GM18870 (cell line): ENCODE results near the gene FAM185A.
A peak's percentile ranks its signal among the peaks of the same experiment; 100 is the strongest.
"Not testable (repeated sequence)": the region's sequence is repeated elsewhere in the genome, so short reads cannot be mapped to it uniquely, and the experiment has no call there.

Source experiments
- ATAC-seq: cut with Tn5 transposase; IDR thresholded peaks from one replicate; pipeline ENCODE4 v1.9.1; 2021; ENCODE audit warnings: moderate library complexity; ENCODE audit not compliant: unreplicated experiment

The FAM185A gene

DNA sequence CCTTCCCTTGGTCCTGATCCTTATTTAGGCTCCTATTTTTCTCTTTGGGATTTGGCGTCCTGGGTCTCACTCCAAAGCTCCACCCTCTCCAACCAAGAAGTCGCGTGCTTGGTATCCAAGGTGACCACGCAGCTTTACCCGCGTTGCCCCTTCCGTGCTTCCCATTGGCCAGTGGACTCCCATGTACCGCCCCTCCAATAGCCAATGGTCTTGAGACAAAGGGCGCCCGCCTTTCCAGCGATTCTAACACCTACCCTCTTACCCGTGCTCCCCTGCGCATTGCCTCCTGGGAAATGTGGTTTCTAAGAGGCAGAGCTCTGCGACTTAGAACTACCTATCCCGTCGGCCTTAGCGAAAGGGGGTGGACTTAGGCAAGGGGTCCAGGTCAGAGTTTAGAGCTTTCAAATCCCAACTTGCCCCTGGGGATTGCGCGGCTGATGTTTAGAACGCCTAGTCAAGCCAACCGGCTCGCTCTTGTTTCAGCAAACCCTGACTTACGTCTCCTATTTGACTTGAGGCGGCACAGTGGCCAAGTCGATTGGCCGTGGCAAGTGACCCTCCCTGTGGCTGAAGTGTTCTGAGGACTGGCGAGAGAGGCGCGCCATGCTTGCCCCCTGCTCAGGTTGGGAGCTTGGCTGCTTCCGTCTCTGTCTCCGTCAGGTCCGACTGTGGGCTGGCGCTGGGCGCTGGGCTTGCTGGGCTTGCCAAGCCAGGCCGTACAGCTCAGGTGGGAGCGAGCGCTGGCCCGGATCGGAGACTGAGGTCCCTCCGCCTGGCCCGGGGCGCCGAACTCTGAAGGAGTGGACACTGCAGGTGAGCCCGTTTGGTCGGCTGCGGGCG, at the start of gene FAM185A:
Gene FAM185A, plus strand, starts transcription at position 395 of the 840 bp plus-strand sequence. Its CDS starts 209 bp downstream, at position 604.
- ATAC-seq: peak; percentile 98

DNA sequence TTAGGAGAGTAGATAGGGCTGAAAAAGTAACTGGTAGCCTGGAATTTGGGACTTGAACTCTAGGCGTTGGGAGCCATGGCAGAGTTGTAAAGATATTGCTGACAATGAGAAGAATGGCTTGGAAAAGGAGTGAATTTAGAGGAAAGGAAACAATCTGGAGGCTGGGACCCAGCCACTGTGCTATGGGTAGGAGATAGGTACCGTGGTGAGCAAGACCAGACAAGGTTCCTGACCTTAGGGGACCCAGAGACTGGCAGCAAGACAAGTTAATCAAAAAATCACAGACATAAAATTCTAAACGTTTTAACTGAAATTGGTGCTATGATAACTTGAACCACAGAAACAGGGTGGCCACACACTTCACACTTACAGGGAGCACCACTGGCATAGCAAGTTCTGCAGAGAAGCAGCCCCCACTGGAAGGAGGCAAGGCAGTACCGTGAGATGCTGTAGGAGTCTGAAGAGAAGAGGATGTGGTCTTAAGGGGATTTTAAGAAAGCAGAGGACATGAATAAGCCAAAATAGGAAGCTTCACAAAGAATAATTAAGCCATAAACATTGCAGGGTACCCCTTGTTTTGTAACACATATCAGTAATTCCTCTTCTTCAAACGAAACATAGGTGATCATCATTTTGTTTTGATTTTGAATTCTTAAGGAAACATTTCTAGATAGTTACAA, 35.6 kb upstream of the FAM185A start:
- ATAC-seq: peak; percentile 59

DNA sequence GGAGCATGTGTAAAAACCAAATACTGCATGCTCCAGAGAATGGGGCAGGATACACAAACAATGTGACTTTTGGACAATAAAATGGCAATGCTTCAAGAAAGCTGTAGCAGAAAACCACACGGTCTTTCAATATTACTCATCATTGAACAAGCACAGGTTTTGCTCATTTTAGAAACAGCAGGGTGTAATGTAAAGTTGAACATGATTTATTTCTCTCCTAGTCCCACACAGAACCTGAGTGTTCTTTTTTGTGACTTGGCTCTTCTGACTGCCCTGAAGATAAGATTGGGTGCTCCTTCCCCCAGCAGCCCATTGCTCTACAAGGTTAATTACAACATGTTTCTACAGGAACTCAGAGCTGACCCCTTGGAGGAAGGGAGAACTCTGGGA, 35.1 kb upstream of the FAM185A start:
- peak; percentile 82 for ATAC-seq

DNA sequence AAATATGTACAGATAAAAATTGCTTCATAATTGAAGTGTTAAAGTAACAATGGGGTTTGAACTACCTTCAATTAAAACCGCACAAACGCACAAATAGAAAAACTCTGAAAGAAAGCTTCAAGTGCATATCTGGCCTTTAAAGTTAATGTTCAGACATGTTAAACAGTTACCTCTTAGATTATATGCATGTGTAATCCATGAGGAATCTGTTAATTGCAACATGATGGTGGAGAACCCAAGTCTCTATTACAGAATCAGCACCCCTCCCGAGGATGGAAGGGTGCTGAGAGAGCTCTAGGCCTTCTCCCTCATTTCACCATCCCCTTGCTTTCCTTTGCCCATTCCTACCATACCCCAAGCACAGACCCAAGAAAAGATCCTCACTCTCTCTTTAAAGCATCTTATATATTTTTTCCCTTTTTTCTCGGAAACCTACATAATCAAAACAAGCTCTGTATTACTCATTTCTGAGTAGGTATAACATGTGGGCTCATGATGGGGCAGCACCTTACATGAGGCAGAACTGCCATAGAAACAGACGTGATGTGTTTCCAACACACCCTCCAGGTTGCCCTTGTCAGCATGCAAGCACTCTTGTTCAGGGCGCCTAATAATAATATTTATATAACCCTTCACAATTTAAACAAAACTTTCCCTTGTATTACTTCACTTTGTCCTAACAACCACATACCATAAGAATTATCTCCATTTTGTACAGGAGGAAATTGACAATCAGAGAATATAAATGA, 33.9 kb upstream of the FAM185A start:
- not testable (repeated sequence) for ATAC-seq

DNA sequence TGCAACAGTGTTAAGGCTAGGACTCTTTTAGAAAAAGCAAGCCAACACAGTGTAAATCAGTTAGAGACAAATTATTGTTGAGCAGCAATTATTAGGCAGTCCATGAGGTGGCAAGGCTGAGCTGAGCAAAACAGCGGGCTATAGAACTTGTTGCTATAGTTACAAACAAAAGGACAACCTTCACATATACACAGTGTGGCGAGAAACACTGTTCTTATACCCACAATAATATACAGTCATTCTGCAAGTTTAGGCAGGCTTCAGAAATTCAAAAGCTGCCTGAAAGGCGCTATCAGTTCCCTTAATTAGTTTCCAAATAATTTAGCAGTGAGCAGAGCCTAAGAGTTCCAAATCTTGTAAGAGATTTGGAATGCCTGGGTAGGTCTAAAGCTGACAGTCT, 33.1 kb upstream of the FAM185A start:
- peak; percentile 47 for ATAC-seq

DNA sequence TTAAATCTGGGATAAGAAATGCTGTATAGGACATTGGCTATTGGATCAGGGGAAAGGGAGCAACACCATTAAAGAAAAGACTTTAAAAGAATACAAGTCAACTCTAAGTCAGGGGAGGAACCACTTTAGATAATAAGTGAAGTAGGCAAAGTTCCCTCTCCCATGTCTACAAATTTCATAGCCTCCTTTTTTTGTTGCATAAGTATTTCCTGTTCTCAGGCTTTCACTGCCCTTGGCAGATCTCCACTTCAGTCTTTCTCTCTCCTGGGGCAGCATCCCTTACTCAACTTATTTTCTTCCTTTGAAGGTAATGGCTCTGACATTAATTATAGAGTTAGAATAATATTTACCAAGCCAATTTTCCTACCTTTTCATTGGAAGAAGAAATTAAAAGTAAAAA, 30.3 kb upstream of the FAM185A start:
- ATAC-seq: not testable (repeated sequence)

DNA sequence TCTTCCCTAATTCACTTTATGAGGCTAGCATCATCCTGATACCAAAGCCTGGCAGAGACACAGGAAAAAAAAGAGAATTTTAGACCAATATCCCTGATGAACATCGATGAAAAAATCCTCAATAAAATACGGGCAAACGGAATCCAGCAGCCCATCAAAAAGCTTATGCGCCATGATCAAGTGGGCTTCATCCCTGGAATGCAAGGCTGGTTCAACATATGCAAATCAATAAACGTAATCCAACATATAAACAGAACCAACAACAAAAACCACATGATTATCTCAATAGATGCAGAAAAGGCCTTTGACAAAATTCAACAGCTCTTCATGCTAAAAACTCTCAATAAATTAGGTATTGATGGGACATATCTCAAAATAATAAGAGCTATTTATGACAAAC, 22.6 kb upstream of the FAM185A start:
- not testable (repeated sequence) for ATAC-seq

DNA sequence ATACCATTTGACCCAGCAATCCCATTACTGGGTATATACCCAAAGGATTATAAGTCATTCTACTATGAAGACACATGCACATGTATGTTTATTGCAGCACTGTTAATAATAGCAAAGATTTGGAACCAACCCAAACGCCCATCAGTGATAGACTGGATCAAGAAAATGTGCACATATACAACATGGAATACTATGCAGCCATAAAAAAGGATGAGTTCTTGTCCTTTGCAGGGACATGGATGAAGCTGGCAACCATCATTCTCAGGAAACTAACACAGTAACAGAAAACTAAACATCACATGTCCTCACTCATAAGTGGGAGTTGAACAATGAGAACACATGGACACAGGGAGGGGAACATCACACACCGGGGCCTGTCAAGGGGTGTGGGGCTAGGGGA, 19.1 kb upstream of the FAM185A start:
- ATAC-seq: not testable (repeated sequence)

DNA sequence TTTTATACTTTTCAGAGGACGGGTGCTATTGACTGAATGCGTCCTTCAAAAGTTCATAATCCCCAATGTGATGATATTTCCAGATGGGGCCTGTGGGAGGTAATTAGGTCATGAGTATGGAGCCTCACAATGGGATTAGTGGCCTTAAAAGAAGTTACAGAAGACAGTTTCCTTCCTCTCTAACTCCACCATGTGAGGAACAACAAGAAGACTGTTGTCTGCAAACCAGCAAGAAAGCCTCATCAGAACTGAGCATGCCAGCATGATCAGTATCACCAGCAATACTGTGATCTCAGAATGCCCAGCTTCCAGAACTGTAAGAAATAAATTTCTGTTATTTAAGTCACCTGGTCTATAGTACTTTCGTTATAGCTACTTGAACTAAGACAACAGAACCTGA, 18.4 kb upstream of the FAM185A start:
- ATAC-seq: not testable (repeated sequence)

DNA sequence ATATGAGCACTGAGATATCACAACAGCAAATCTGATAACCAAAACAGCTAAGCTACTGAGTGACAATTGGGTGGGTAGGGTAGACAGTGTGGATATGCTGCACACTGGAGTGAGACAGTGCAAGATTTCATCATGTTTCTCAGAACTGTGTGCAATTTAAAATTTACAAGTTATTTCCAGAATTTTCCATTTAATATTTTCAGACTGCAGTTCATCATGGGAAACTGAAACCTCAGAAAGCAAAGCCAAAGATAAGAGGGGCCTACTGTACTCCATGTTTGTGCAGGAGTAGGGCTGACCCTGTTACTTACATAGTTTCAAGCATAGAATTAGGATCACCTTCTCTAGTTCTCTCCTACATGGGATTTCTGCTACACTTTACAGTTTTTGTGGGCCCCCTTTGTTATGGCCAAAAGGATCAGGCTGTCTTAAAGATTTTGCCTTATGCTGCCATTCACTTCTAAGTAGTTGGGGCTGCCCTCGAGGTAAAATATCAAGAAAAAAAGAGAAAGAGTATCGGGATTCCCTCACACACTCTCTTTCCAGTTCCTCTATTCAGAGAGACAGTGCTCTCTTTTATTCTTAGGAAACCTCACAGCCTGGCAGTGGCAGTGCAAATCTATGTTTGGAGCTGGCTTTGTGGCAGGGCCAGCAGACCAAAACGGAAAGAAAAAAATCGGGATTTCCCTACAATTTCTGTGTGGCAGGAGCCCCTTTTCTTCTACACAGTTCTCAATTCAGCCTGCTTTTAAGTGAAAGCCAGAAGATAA, 6.6 kb upstream of the FAM185A start:
- ATAC-seq: peak; percentile 50

DNA sequence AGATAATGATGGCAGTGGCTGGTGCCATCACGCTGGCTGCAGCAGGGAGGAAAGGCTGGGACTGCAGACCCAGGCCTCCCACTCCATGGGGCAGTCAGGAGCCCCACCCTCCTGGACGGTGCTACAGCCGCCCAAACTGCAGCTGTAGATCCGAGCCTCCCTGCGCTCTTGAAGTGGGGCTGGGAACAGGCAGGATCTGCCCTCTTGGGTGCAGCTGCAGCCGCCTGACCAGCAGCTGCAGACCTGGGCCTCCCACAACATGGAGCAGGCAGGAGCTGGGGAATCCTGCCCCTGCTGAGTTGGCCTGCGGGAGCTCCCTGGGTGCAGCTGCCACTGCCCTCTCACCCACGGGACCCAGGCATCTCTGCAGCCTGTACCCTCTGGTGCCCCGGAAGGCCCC, 4.9 kb upstream of the FAM185A start:
- not testable (repeated sequence) for ATAC-seq

DNA sequence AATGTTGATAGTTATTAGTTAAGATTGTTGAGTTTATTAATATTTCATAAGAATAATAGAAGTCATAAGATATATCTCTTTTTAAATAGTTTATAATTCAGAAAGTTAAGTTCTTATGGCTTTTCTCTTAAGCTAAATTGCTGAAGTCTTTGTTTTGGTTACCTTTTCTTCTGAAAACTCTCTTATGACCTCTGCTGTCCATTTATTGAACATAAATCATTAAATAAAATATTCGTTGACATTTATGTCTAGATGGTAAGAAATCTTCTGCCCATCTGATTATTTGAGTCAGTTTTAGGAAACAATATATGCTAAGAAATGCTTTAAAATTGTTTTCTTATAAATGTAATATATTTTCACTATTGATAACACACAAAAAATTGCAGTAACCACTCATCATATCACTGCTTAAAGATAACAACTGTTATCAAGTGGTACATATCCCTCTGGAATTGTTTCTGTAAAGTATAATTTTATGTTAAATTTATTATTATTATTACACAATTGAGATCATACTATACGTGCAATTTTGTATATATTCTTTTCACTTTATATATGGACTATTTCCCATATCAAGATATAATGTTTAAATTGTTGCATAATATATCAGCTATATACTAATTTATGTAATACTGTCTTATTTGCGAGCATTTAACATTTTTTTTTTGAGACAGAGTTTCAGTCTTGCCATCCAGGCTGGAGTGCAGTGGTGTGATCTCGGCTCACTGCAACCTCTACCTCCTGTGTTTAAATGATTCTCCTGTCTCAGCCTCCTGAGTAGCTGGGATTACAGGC, 3.1 kb upstream of the FAM185A start:
- not testable (repeated sequence) for ATAC-seq

DNA sequence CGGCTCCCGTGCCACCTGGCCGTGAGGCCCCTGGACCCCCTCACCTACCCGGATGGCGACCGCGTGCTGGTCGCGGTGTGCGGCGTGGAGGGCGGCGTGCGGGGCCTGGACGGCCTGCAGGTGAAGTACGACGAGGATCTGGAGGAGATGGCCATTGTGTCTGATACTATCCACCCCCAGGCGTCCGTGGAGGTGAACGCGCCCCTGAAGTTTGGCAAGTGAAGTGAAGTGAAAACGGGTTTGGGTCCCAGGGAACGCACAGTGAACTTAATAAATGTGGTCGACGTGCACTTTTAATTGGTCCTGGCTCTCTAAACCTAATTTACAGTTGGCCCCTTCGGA, 617 bp downstream of the FAM185A start:
- not testable (repeated sequence) for ATAC-seq

DNA sequence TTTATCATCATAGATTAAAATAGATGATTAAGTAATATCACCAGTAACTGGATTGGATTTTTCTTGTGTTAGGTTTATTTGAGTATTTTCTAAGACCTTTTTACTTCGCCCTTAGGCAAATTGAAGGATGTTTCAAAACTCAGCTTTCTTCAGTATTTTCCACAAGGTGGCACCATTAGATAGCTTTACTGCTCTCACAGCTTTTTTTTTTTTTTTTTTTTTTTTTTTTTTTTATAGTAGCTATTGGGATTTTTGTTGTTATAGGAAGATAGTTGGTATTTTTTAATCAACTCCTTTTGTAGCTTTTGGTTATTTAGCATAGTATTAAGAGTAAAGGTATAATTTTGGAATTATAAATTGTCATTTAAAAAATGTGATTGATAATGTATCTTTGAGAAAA, 9.4 kb downstream of the FAM185A start:
- not testable (repeated sequence) for ATAC-seq

DNA sequence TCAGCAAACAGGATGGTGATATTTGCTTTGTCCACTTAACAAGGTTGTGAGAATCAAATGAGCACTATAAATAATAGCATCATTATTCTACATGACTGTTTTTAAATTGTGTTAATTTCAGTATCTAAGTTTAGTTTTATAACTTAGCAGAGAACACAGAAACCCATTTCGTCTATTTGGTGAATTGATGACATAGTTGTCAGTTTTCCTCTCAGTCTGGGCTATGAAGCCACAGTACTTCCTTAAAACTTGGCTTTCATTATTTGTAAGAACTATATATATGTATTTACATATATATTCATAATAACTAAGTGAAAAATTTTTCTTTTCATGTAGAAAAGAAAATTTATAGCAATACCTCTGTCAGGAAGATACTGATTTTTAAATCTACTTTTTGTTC, 11.1 kb downstream of the FAM185A start:
- not testable (repeated sequence) for ATAC-seq

DNA sequence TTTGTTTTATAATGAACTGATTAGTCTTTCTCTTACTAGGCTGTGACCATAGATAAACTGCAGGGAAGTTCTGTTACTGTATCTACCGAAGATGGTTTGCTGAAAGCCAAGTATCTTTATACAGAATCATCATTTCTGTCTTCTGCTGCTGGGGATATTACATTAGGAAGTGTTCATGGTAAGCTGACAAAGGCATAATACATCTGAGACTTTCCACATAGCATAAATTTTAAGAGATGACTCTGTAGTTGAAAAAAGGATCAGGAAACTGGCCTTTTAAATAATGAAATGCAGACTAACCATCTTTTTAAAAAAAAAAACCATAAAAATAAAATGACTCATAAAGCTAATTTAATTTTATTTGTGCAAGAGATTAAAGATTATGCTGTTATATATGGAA, 12.4 kb downstream of the FAM185A start:
- ATAC-seq: not testable (repeated sequence)

DNA sequence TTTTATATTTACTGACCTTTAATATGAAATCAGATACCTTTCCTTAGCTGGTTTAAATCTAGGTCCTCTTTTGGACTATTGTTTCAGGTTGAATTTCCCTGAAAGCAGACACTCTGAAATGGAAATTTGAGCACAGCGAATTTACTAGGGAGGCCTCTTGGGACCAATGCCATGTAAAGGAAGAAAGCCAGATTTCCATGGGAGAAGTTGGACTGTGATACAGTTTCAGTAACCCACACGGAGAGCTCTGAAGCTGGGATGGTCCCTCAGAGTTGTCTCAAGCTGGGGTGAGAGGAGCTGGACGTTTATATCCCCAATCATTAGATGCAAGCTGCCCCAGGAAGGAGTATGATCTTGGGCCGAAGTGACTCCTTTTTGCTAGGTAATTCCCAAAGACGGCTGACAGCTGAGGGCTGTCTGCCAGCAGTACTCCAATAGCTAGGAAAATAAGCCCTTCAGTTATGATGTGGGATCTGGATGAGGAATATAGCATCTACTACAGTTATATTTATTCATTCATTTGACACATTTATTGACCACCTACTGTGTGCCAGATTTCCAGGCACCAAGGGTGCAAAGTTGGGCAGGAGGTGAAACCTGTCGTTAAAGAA, 14.6 kb downstream of the FAM185A start:
- ATAC-seq: not testable (repeated sequence)

DNA sequence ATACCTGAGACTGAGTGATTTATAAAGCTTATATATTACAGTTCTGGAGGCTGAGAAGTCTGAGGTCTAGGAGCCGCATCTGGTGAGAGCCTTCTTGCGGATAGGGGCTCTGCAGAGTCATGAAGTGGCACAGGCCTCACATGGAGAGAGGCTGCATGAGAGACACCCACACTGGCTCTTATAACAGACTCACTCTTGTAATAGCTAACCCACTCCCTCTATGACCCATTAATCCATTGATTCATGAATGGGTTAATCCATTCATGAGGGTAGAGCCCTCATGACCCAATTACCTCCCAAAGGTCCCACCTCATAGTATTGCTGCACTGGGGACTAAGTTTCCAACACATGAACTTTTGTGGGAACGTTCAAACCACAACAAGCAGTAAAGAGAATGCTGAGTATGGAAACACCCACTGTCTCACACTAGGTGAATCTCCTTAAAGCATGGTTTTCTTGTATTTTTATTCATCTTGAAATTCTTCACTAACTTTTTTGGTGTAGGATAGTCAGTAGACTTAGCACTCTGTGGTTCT, 20.9 kb downstream of the FAM185A start:
- not testable (repeated sequence) for ATAC-seq

DNA sequence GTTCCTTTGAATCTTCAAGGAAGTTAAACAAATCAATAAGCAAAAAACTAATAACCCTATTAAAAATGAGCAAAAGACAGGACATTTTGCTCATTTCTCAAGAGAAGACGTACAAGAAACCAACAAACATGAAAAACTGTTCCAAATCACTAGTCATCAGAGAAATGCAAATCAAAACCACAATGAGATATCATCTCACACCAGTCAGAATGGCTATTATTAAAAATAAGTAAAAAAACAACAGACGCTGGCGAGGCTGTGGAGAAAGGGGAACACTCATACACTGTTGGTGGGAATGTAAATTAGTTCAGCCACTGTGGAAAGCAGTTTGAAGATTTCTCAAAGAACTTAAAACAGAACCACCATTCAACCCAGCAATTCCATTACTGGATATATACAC, 21.7 kb downstream of the FAM185A start:
- not testable (repeated sequence) for ATAC-seq
